Left ventricle myocardium superior (tissue), 1 donor: ENCODE data around the gene MAP2K2. TPM values are rescaled to one million over a fixed set of nuclear protein-coding genes. Genes with fewer than 3 reads are reported as not detected.
A peak's percentile ranks its signal among the peaks of the same experiment; 100 is the strongest.

Source experiments
- ATAC-seq: fragments of 200-7000 bp; cut with Tn5 transposase; one replicate; pipeline ENCODE4 v1.9.1; 2020; ENCODE audit warnings: mild to moderate bottlenecking, moderate library complexity
- DNase-seq: peaks from one replicate; pipeline ENCODE4 v3.0.0-alpha.2; 2020
- intact Hi-C: fragments of 100-400 bp; cut with micrococcal nuclease; formaldehyde crosslinking; loops from one replicate; pipeline ENCODE4 v1.11.0; 2022
- total RNA-seq: library from RNA; stranded (reverse); fragmentation: NEBNext Ultra II Directional; extraction: Animal tissue kit (Norgen Biotek cat#: 25700); gene quantifications from one replicate; pipeline ENCODE4 v1.2.1, GENCODE V29; 2021
- donor health status: DM: no; HTN: yes; CAD: no; lungs with severe emphysema.

MAP2K2 gene
- total RNA-seq, 1 donor from 2014 or later = 148 TPM

DNA sequence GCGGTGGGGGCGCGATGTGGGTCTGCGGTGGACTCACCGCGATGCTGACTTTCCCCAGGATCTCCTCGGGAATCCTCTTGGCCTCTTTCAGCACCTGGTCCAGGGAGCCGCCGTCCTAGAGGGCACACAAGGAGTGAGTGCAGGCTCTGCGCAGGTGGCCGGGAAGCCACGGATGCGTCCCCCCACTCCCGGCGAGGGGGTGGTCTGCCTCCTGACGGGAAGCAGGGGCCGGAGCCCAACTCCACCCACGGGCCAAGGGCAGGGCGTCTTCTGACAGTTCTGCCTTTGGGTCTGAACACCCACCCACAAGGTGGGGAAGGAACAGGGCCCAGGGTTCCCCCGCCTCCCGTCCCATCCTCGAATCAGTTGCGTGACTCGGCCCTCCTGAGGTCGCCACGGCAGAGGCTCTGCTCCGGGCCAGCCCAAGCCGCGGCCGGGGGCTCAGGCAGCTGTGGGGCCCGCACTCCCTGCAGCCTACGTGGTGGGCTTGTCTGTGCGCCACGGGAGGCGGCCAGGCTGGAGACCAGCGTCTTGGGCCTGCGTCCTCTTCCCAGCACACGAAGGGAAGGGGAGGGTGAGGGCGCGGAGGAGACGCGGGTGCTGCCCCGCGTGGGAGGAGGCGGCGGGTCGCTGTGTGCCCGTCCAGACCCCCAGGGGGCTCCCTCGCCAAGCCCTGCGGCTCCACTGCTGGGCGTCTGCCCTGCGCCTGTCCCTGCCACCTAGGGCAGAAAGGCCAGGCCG is 21.4 kb downstream of the MAP2K2 start:
- intact Hi-C loops = no loop called here
- ATAC-seq (no peak), DNase-seq (no peak)

DNA sequence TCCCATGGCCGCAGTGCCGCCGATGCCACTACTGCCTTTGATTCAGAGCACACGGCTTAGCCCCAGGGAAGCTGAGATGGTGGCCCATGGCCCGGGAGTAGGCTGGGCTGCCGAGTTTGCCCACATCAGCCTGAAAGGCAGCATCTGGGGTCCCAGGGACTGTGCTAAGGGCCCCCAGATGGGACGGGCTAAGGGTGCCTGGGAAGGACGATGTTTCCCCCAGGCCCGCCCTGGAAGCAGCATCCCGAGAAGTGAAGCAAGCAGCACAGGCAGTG is 22.5 kb downstream of the MAP2K2 start:
- no peak for DNase-seq
- ATAC-seq = no peak
- intact Hi-C loops = no loop called here

DNA sequence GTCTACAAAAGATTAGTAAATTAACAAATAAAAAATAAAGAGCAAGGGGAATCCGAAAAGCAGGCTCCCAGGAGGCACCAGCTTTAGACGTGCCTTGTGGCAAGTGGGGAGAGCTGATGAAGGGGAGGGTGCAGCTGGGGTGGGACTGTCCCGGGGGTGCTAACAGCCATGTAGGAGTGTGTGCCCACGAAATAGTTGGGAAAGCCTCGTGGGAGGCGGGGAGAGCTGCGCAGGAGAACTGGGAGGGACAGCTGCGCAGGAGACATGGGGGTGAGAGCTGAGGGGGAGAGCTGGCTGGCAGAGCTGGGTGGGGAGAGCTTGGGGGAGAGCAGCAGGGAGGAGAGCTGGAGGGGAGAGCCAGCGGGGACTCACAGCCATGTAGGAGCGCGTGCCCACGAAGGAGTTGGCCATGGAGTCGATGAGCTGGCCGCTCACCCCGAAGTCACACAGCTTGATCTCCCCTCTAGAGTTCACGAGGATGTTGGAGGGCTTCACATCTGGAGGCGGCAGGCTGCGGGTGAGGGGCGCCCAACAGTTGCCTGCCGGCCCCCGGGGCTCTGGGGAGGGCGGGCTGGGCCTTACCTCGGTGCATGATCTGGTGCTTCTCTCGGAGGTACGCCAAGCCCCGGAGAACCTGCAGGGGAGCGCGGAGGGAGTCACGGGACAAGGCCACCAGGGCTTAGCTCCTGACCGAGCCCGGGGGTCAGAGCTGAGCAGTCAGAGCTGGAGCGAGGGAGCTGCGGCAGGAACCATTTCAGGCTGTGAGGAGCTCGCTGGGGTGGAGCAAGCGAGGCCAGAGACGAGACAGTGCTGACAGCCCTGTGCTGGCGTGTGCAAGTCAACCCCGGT is 23.1 kb downstream of the MAP2K2 start:
- intact Hi-C loops = no loop called here
- ATAC-seq (no peak), DNase-seq (no peak)

DNA sequence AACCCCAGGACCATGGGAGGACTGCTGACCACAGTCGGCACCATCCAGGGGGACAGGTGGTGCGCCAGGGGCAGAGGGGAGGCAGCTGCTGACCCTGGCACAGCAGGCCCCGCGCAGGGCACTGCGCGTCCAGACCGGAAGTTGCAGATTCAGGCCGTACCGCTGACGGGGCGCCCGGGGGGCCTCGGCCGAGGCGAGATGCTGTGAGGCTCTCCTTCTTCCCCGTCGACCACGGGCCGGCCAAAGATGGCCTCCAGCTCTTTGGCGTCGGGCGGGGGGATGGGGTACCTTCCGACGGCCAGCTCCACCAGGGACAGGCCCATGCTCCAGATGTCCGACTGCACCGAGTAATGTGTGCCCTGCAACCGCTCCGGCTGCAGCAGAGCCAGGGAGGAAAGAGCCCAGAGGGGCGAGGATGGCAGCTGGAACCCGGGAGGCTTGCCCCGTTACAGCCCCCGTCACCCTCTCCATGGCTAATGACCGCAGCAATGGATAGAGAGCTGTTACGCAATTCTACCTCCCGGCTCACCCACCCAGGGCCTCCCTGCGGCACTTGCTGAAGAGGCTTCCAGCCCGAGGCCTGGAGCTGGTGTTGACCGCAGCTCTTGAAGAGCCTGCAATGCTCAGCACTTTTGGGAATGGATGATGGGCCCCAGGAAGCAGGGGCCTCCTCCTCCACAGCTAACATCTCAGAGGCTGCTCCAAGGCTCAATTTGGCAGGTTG is 24.7 kb downstream of the MAP2K2 start:
- intact Hi-C loops = no loop called here
- DNase-seq = no peak
- no peak for ATAC-seq

DNA sequence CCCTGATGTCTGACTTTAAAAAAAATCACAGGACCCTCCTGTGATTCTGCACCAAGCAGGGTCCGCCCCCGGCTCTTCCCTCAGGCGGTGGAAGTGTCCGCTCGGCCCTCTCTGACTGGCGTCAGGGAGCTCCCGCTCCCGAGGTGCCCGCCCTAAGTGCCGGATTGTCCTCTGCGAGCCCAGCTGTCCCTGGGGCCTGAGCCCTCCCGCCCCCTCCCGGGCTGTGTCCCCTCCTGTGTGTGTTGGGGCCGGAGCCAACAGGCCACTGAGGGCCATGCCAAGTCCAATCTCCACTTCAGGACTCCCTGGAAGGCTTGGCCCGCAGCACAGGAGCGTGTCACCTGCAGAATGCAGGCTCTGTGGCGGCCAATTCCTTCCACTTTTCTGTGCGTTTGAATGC is 25.4 kb downstream of the MAP2K2 start:
- intact Hi-C loops = no loop called here
- ATAC-seq = peak; percentile 92
- peak; percentile 90 for DNase-seq

DNA sequence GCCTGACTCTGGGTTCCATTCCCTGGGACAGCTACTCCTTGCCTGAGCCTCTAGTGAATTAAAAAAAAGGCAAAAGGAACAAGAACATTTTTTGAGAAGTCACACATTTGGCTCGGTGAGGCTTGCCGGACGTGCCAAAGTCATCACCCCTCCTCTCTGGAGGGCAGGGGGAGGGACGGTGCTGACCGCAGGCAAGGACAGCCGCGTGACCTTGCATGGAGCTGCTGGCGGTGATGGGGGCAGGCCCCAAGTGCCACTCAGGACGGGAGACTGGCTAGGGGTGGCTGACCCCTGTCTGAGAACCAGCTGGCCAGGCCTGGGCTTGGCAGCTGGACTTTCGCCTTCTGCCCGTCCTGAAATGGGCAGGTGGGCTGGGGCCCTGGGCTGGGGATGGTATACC is 26.4 kb downstream of the MAP2K2 start:
- peak; percentile 72 for ATAC-seq
- DNase-seq = peak; percentile 78
- intact Hi-C loops = no loop called here

DNA sequence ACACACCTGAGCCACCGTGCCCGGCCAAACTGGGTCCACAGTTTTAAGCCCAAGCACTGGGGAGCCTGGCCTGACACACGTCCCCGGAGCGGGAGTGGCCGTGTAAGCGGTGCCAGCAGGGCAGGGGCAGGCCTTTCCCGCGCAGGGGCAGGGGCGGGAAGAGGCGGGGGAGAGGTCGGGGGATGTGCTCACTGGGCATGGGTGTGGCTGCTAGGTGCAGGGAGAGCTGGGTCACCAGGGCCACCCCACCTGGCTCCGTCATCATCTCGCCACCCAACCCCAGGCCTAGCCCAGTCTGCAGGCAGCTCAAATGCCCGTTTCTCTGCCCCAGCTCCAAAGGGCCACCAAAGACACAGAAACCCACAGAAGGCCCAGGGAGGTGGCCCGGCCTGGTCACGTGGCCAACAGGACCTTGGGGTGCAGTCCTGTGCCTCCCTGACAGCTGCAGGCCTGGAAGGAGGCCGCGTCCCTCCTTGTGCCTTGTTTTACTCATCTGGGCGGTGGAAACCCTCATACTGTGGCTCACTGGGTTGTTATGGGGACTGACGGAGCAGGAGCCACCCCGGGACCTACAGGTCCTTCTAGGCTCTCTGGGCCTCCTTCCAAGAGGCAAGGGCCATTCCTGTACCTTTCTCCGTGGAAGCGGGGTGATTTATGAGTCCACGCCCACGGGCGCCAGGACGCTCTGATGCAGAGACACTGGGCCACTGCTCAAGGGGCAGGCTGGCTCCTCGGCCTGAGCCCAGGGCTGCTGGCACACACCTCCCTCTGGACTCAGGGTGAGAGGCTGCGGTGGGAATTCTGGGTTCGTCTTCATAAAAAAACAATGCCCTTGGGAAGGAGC is 27.7 kb downstream of the MAP2K2 start:
- ATAC-seq = no peak
- no peak for DNase-seq
- intact Hi-C loops = no loop called here

DNA sequence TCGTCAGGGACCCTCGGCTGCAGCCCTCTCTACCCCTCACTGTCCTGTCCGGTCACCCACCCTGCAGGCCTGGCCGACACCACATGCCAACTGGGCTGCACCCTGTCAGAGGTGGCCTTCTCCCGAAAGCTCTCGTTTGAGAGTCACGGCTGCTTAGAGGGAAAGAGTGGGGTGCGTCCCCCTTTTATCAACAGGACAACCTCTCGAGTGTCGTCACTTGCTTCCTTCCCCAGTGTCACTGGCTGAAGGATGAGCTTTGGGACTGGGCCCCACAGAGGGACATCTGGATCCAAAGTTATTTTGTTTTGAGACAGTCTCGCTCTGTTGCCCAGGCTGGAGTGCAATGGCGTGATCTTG is 28.5 kb downstream of the MAP2K2 start:
- no peak for DNase-seq
- intact Hi-C loops = no loop called here
- ATAC-seq = no peak

DNA sequence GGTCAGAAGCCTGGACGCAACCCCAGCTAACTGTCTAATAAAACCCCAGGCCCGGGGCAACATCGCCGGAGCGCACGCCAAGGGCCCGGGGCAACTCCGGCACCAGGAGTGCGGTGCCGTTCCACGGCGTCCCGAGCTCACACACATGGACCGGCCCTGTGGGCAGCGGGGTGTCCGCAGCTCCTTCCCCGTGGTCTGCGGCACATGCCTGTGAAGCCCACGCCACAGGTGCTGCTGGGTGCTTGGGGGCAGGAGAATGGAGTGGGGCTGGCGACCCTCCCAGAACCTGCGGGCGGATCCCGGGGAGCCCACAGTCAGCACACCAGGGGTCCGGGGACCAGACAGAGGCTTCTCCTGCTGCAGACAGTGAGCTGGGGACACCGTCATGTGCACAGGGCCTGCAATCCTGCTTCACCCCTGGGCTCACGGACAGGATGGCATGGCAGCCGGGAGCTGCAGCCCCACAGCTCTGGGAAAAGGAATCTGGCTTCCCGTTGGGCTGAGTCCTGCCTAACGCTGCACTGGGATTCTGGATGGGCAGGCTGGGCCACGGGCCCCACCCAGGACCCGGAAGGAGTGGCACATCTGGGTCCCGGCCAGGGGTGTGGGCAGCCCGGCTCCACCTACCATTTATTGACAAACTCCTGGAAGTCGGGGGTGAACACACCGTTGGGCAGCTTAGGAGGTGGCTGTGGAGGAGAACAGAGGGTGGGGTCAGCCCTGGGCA is 29.0 kb downstream of the MAP2K2 start:
- intact Hi-C loops = no loop called here
- ATAC-seq (no peak), DNase-seq (no peak)

DNA sequence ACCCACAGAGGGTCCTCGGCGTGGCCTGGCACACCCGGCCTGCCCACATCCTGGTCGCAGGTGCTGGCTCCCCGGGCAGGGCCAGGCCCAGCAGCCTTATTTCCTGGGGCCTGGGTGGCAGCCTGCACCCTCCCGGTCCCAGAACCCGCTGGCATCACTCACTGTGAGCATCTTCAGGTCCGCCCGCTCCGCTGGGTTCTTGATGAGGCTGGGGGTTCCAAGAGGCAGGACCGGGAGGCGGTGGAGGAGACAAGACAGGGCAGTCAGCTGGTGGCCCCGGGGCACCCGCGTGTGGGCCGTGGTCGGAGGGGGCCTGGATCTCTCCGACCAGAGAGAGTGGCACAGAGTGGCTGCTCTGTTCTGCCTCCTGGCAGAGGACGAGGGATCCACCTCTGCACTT is 29.6 kb downstream of the MAP2K2 start:
- intact Hi-C loops = no loop called here
- ATAC-seq (no peak), DNase-seq (no peak)

DNA sequence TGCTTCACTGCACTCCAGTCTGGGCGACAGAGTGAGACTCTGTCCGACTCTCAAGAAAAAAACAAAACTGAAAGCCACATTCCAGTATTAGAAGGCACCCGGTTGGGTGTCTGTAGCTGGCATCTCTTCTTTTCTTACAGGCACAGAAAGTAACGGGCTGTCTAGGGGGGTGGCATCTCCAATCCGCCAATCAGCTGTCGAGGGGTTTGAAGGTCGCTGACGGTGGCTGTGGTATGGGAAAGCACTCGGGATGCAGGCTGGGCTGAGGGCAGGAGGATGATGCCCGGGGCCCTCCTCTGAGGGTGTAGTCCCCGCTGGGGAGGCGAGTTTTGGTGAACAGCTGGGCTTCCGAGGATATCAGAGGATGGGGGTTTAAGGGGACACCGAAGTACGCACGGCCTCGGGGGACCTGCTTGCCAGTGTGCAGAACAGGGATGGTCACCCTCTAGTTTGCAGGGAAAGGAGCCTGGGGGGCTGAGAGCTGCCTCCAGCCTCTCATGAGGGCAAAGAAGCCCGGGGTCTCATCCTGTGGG is 30.2 kb downstream of the MAP2K2 start:
- no peak for DNase-seq
- ATAC-seq = no peak
- intact Hi-C loops = no loop called here

DNA sequence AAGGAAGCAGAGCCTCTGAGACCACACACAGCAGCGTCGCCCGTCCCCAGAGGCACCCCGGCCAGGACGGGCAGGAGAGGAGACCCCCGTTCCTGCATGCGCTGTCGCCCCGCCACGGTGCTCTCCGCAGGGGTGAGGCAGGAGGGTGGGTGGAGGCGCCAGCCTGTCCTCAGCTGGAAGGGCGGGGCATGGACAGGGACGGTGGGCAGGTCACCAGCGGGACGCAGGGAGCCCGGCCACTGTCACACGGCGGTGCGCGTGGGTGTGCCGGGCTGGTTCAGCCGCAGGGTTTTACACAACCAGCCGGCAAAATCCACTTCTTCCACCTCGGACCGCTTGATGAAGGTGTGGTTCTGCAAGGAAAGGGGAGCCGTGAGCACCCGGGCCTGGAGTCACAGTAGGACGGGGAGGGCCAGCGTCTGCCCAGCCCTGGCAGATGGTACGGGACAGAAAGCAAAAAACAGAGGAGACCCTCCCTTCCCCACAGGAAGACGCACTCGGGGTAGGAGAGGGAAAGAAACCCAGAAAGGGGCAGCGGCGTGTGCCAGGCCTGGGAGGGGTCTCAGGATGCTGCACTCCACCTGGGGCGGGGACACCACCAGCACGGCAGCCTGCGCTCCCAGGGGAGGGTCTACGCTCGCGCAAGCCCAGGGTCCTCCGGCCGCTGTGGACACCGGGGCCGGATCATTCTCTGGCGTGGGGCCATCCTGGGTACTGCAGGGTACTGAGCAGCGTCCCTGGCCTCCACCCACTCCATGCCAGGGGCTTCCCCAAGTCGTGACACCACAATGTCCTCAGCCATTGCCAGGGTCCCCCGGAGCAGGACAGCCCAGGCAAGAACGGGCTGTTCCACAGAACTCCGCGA is 33.3 kb downstream of the MAP2K2 start:
- ATAC-seq = no peak
- no peak for DNase-seq
- intact Hi-C loops = no loop called here

DNA sequence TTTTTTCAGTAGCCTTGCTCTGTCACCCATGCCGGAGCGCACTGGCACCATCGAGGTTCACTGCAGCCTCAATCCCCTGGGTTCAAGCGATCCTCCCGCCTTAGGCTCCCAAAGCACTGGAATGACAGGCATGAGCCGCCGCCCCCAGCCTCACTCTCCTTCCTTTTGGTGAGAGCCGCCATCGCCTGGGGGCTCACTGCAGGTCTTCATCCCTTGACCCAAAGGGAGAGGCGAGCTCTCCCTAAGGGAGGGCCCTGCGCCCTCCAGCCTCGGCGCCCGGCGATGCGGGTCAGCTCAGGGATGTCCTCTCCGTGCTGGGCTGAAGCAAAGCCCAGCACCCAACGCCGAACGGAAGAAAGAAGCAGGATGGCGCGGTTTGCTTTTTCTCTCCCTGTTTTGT is 34.0 kb downstream of the MAP2K2 start:
- DNase-seq = no peak
- intact Hi-C loops = no loop called here
- no peak for ATAC-seq

DNA sequence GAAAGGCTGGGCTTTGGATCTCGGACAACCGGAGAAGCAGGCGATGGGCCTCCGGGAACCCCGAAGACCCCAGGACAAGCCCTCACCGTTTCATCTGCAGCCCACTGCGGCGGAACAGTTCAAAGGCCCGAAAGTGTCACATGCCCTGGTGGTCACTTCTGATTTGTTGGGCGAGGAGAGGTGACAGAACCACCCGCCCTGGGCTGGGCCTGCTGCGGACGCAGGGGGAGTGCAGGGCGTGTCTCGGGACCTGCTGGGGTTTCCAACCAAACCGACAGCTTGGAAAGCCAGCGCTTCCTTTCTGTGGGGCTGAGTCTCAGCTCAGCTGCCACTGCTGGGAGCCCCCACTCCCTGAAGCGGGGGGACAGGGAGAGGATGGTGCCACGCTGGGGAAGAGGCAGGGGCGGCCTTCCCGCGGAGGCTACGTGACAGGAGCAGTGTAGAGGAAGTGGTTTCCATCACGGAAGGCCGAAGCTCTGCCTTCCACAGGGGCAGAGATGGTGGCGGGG is 34.5 kb downstream of the MAP2K2 start:
- intact Hi-C loops = no loop called here
- DNase-seq = no peak

DNA sequence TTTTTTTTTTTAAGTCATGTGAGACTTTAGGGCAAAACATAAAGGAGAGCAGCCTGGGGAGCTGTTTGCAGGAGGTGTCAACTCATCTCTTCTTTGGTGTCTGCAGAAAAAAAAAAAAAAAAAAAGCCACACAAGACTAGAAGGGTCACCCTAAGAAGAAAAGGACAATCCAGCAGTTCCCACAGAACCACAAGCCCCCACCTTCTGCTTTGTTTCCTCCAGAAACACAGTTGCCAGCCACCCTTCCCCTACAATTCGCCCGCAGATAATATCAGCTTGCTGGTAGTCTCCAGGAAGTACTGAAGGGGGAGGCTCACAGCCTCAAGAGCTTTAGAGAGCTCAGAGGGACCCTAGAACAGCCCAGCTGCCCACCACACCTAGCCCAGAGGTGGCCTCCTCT is 34.9 kb downstream of the MAP2K2 start:
- DNase-seq = no peak
- intact Hi-C loops = no loop called here
- peak; percentile 10 for ATAC-seq

More for the DNA sequence above, 34.5 kb downstream of the MAP2K2 start:
- peak; percentile 49 for ATAC-seq

DNA sequence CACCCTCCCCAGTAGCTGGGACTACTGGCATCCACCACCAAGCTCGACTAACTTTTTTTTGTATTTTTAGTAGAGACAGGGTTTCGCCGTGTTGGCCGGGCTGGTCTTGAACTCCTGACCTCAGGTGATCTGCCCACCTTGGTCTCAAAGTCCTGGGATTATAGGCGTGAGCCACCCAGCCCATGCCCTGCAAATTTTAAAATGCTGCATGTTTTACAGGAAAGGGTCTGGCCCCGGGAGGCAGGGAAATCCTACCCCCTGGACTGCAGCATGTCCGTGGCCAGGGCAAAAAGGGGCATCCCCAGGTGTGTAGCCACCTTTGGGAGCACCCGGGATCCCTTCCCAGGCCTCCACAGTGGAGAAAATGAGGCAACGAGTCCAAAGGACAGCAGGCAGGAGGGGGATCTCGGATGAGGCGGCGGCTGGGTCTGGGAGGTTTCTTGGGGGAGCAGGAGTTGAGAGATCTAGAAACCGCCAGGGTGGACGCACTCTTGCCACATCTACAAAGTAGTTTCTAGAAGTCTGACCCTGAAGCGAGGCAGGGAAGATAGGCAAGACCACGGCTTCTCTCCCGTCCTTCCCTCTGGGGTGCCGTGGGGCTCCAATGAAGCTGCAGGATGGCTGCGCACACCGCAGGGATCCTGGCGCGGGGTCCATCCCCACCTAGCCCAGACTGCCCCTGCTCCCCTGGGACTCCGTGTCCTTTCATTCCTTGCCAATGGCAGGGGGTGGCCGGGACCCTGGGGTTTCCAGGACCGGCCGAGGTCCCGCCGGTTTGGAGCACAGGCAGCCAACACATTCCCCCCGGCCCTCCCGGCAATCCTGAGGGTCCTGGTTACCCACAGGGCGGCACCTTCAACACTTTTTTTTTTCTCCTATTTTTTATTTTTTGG is 35.9 kb downstream of the MAP2K2 start:
- intact Hi-C loops = no loop called here
- no peak for DNase-seq
- no peak for ATAC-seq
